Measurements from ENCODE around the gene C1S.

The C1S gene

GRCh38 chr12:7079826-7080125, 19.3 kb downstream of the C1S start:
- DNase-seq, result no peak

DNA sequence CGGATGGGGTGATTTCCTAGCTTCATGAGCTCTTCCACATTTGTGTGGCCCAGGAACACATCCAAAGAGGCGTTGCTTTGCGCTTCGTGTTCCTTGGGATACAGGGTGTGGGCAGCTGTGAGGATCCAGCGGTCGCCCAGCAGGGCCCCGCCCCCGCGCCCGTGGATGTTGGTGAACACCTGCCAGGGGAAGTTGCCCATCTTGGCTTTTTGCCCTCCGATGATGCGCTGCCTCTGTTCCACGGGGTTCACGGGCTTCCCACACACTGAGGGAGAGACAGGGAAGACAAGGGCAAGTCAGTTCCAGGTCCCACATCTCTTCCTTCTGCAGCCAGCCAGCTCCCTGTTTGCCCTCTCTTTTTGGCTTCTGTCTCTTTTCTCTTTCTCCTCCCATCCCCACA, 20.5 kb downstream of the C1S start:
- no peak for DNase-seq

DNA sequence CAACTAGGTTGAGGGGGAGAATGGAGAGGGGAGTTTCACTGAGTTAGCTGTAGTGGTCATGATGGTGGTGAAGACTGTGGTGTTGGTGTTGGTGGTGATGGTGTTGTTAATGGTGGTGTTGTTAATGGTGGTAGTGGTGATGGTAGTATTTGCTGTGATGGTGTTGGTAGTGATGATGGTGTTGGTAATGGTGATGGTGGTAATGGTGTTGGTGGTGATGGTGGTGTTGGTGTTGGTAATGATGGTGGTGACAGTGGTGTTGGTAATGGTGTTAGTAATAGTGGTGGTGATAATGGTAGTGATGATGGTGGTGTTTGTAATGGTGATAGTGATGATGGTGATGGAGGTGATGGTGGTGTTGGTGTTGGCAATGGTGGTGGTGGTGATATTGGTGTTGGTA, 22.6 kb downstream of the C1S start:
- no peak for DNase-seq

DNA sequence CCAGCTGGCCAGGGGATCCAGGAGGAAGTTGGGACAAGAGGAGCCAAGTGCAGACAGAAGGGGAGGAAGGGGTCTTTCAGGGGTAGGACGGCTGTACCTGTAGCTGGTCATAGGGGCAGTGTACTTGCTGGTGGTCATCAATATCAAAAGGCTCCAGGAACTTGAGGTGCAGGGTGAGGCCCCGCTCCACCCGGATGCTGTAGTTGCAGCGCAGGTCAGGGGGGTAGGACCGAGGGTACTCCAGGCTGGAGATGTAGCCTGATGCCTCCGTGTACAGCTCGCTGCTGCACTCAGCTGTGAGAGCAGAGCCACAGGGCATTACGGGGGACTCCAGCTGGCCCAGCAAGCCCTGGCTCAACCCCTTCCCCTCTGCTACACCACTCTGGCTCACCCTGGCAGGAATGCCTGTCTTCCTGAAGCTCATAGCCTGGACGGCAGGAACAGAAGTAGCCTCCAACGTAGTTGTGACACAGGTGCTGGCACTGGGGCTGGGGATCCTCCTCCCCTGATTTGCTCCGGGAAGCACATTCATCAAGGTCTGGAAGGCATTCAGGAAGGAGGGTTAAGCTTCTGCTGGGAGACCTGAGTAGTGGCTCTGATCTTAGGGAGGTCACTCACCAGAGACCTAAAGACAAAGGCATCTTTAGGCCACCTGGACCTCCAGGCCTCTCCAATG, 28.8 kb downstream of the C1S start:
- no peak for DNase-seq

DNA sequence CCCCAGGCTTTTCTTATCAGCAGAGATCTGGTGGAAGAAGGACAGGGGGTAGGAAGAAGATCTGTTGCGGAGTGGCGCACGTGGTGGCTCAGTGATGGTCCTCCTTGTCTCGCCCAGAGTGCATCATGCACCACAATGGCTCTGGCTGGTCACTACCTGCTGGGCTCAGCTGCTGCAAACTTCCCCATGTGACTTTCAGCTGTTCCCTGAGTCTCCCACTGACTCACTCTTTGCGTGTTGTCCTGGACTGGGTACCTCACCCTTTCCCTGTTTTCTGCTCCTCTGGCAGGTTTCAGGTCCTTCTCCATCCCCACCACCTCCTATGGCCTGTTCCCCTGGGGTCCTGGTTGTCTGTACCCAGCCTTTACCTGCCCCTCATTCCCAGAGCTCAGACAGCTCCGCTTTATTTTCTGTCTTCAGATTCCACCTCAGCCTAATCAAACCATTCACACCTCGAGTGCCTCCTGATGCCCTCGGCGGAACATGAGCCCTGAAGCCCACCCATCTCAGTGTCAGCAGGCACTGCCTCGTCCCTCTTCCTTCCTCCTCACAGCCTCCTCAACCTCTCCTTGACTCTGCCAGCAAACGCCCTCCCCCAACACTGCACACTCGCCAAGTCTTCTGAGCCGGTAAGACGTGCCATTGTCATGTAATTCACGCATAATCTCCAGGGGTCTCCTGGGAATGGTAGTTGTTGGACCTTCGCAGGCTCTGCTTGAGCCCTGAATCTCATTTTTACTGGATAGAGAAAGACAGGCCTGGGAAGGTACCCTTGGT, 29.9 kb downstream of the C1S start:
- DNase-seq, result no peak

DNA sequence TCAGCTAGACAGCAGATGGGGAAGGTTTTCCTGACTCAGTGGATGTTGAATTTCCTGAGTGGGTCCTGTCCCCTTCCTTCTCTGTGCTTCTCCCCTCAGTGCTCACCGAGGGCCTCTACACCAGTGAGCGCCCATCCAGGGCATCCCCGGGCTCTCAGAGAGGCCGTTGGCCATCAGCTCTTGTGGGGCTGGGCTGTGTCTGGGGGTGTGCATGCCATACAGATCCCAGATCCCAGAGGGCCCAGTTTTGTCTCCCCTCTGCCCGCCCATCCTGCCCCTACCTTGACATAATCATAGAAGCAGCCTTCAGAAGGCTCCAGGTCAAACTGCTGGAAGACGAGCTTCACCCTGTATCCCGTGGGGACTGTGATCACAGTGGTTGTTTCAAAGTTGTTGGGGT, 30.7 kb downstream of the C1S start:
- no peak for DNase-seq

- no peak for DNase-seq
Observed at GRCh38 chr12:7091660-7092228, 31.2 kb downstream of the C1S start.

- DNase-seq, result no peak
Observed at GRCh38 chr12:7092229-7092985, 31.9 kb downstream of the C1S start, which contains the start of gene C1R. Gene C1R (minus strand): TSS chr12:7092445. CDS start chr12:7092388, 57 bp downstream.

DNA sequence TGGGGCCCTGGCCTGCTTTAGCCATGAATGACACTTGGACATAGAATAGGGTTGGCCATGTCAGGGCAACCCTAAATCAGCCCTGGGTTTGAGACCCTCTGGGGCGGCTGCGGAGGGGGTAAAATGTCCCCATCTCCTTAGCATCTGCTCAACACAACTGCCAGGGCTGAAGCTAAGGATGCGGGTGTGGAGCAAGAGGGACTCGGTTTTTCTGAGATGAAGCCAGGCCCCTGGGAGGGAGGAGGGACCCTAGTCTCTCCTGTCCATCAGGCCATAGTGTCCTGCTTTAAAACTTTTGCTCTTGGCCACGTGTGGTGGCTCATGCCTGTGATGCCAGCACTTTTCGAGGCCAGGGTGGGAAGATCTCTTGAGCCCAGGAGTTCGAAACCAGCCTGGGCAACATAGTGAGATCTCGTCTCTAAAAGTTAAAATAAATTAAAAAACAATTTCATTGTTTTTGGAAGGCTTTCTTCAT, 32.5 kb downstream of the C1S start:
- DNase-seq, result no peak

GRCh38 chr12:7093486-7093885, 33.0 kb downstream of the C1S start:
- no peak for DNase-seq

- DNase-seq, result no peak
Observed at GRCh38 chr12:7093892-7094291, 33.4 kb downstream of the C1S start.

DNA sequence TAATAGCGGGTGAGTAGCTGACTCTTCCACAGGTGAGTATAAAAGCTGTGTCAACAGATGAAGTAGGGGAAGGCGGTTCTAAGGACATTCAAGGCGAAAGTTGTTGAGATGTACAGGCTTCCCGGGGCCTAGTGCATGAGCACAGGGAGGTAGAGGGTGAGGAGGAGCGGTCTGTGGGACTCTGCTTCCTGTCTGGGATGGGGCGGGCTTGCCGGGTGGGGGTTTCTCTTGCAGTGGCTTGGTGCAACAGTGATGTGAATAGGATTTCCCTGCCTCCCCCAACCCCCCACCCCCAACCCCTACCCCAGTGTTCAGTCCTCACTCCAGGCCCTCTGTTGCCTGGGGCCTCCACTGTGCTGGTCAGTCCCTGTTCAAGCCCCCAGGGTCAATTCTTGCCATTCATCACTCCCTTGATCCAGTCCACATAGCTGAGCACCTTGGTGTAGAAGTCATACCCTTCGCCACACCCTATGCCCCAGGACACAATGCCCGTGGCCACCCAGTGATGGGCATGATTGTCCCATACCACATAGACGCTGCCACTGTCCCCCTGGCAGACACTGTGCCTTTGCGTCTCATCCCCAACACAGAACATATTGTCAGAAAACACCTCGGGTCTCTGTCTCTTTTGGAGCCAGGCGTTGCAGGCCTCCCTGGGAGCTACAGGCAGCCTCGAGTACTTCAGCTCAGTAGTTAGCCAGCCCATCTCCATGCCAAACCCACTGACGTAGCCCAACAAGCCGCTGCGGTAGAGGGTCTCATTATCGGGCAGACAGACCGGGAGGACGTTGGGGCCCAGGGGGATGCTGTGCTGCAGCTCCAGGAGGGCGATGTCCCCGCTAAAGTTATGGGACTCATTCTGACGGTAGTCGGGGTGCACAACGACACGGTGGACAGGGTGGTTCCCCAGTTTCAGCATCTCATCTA, 35.8 kb downstream of the C1S start:
- DNase-seq, result no peak

GRCh38 chr12:7096979-7097378, 36.5 kb downstream of the C1S start:
- no peak for DNase-seq

GRCh38 chr12:7099290-7099996, 38.9 kb downstream of the C1S start:
- DNase-seq, result no peak

- DNase-seq, result no peak
Observed at GRCh38 chr12:7100239-7100638, 39.7 kb downstream of the C1S start.

DNA sequence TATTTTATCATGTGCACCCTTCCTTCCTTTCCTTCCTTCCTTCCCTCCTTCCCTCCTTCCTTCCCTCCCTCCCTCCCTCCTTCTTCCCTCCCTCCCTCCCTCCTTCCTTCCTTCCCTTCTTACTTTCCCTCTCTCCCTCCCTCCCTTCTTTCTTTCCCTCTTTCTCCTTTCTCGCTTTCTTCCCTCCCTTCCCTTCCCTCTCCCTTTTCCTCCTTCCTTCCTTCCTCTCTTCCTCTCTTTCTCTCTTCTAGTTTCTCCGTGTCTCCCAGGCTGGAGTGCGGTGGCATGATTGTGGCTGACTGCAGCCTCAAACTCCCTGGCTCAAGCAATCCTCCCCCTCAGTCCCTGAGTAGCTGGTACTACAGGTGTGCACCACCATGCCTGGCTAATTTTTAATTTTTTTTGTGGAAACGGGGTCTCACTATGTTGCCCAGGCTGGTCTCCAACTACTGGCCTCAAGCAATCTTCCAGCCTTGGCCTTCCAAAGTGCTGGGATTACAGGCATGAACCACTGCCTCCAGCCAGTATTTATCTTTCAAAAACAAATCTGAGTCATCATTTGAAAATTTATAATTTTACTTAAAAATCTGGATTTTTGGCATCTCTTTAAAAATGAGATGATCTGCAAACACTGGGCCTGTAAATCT, 40.7 kb downstream of the C1S start:
- no peak for DNase-seq

- DNase-seq, result no peak
Observed at GRCh38 chr12:7101694-7102131, 41.2 kb downstream of the C1S start.

DNA sequence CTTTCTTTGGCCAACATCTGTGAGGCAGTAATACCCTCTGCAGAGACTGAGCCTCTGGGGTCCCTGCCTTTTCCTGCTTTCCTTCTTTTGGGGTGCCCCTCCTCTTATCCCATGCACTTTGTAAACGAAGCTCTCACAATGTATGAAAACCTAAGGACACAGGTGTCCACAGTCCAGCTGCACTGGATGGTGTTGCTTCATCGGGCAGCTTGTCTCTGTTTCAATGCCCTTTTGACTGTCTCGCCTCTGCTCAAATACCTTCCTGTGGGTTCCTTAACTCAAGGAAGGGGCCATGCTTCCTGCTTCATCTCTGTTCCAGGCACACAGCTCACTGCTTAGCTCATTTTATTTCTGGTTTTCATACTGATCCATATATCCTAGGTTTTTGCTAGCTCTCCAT, 42.1 kb downstream of the C1S start:
- DNase-seq, result no peak

GRCh38 chr12:7103837-7104584, 43.5 kb downstream of the C1S start:
- DNase-seq, result no peak

GRCh38 chr12:7106082-7106481, 45.6 kb downstream of the C1S start:
- no peak for DNase-seq
